Measurements from ENCODE around the gene RNF26.

The RNF26 gene

GRCh38 chr11:119300198-119300964, 33.9 kb upstream of the RNF26 start:
- FAIRE-seq (no peak), DNase-seq (ENCODE audit: insufficient read length, low spot score) (no peak)
- TF ChIP-seq SPI1 (IDR thresholded peaks at IDR 0.05; ENCODE audit: low read depth, low read length) (no peak), POLR2AphosphoS5 (IDR thresholded peaks at IDR 0.05; ENCODE audit: low read depth, low read length) (no peak), TAF1 (IDR thresholded peaks at IDR 0.05; ENCODE audit: low read depth, low read length) (no peak), PAX5 (IDR thresholded peaks at IDR 0.05; ENCODE audit: insufficient read depth, low read length, severe bottlenecking) (no peak), POU2F2 (IDR thresholded peaks at IDR 0.05; ENCODE audit: low read depth, low read length) (no peak), POLR2A (IDR thresholded peaks at IDR 0.05; ENCODE audit: low read depth, low read length) (no peak)

GRCh38 chr11:119303227-119303718, 31.1 kb upstream of the RNF26 start:
- FAIRE-seq (no peak), DNase-seq (ENCODE audit: insufficient read length, low spot score) (no peak)
- TF ChIP-seq POLR2A (IDR thresholded peaks at IDR 0.05; ENCODE audit: low read depth, low read length), result no peak
- no peak for TF ChIP-seq TAF1 (IDR thresholded peaks at IDR 0.05; ENCODE audit: low read depth, low read length)
- TF ChIP-seq POLR2AphosphoS5 (IDR thresholded peaks at IDR 0.05; ENCODE audit: low read depth, low read length), result no peak
- TF ChIP-seq POU2F2 (IDR thresholded peaks at IDR 0.05; ENCODE audit: low read depth, low read length), result no peak
- TF ChIP-seq SPI1 (IDR thresholded peaks at IDR 0.05; ENCODE audit: low read depth, low read length), result no peak
- TF ChIP-seq PAX5 (IDR thresholded peaks at IDR 0.05; ENCODE audit: insufficient read depth, low read length, severe bottlenecking), result no peak

- no peak for DNase-seq (ENCODE audit: insufficient read length, low spot score)
- no peak for FAIRE-seq
- TF ChIP-seq SPI1 (IDR thresholded peaks at IDR 0.05; ENCODE audit: low read depth, low read length) (no peak), TAF1 (IDR thresholded peaks at IDR 0.05; ENCODE audit: low read depth, low read length) (no peak), POLR2AphosphoS5 (IDR thresholded peaks at IDR 0.05; ENCODE audit: low read depth, low read length) (no peak), POLR2A (IDR thresholded peaks at IDR 0.05; ENCODE audit: low read depth, low read length) (no peak), PAX5 (IDR thresholded peaks at IDR 0.05; ENCODE audit: insufficient read depth, low read length, severe bottlenecking) (no peak)
Observed at GRCh38 chr11:119305556-119306372, 28.6 kb upstream of the RNF26 start.

GRCh38 chr11:119306373-119306890, 27.9 kb upstream of the RNF26 start:
- TF ChIP-seq POLR2A (IDR thresholded peaks at IDR 0.05; ENCODE audit: low read depth, low read length) (no peak), TAF1 (IDR thresholded peaks at IDR 0.05; ENCODE audit: low read depth, low read length) (no peak), PAX5 (IDR thresholded peaks at IDR 0.05; ENCODE audit: insufficient read depth, low read length, severe bottlenecking) (no peak), SPI1 (IDR thresholded peaks at IDR 0.05; ENCODE audit: low read depth, low read length) (no peak), POLR2AphosphoS5 (IDR thresholded peaks at IDR 0.05; ENCODE audit: low read depth, low read length) (no peak), POU2F2 (IDR thresholded peaks at IDR 0.05; ENCODE audit: low read depth, low read length) (no peak)
- FAIRE-seq, result no peak
- DNase-seq (ENCODE audit: insufficient read length, low spot score), result no peak

- FAIRE-seq (no peak), DNase-seq (ENCODE audit: insufficient read length, low spot score) (no peak)
- no peak for TF ChIP-seq POU2F2 (IDR thresholded peaks at IDR 0.05; ENCODE audit: low read depth, low read length)
- no peak for TF ChIP-seq PAX5 (IDR thresholded peaks at IDR 0.05; ENCODE audit: insufficient read depth, low read length, severe bottlenecking)
- TF ChIP-seq TAF1 (IDR thresholded peaks at IDR 0.05; ENCODE audit: low read depth, low read length), result no peak
- no peak for TF ChIP-seq POLR2AphosphoS5 (IDR thresholded peaks at IDR 0.05; ENCODE audit: low read depth, low read length)
- no peak for TF ChIP-seq POLR2A (IDR thresholded peaks at IDR 0.05; ENCODE audit: low read depth, low read length)
- TF ChIP-seq SPI1 (IDR thresholded peaks at IDR 0.05; ENCODE audit: low read depth, low read length), result no peak
Observed at GRCh38 chr11:119307219-119307618, 27.1 kb upstream of the RNF26 start.

GRCh38 chr11:119307974-119308373, 26.4 kb upstream of the RNF26 start:
- FAIRE-seq, result no peak
- TF ChIP-seq PAX5 (IDR thresholded peaks at IDR 0.05; ENCODE audit: insufficient read depth, low read length, severe bottlenecking), result no peak
- TF ChIP-seq TAF1 (IDR thresholded peaks at IDR 0.05; ENCODE audit: low read depth, low read length), result no peak
- no peak for TF ChIP-seq POLR2AphosphoS5 (IDR thresholded peaks at IDR 0.05; ENCODE audit: low read depth, low read length)
- TF ChIP-seq SPI1 (IDR thresholded peaks at IDR 0.05; ENCODE audit: low read depth, low read length), result no peak
- no peak for TF ChIP-seq POLR2A (IDR thresholded peaks at IDR 0.05; ENCODE audit: low read depth, low read length)
- no peak for TF ChIP-seq POU2F2 (IDR thresholded peaks at IDR 0.05; ENCODE audit: low read depth, low read length)
- DNase-seq (ENCODE audit: insufficient read length, low spot score), result no peak

- TF ChIP-seq TAF1 (IDR thresholded peaks at IDR 0.05; ENCODE audit: low read depth, low read length), result no peak
- no peak for TF ChIP-seq POLR2AphosphoS5 (IDR thresholded peaks at IDR 0.05; ENCODE audit: low read depth, low read length)
- TF ChIP-seq SPI1 (IDR thresholded peaks at IDR 0.05; ENCODE audit: low read depth, low read length), result no peak
- TF ChIP-seq POU2F2 (IDR thresholded peaks at IDR 0.05; ENCODE audit: low read depth, low read length), result no peak
- TF ChIP-seq POLR2A (IDR thresholded peaks at IDR 0.05; ENCODE audit: low read depth, low read length), result no peak
- TF ChIP-seq PAX5 (IDR thresholded peaks at IDR 0.05; ENCODE audit: insufficient read depth, low read length, severe bottlenecking), result no peak
- DNase-seq (ENCODE audit: insufficient read length, low spot score) (no peak), FAIRE-seq (no peak)
Observed at GRCh38 chr11:119309411-119309810, 24.9 kb upstream of the RNF26 start.

- no peak for TF ChIP-seq POLR2A (IDR thresholded peaks at IDR 0.05; ENCODE audit: low read depth, low read length)
- no peak for TF ChIP-seq POU2F2 (IDR thresholded peaks at IDR 0.05; ENCODE audit: low read depth, low read length)
- no peak for TF ChIP-seq SPI1 (IDR thresholded peaks at IDR 0.05; ENCODE audit: low read depth, low read length)
- TF ChIP-seq POLR2AphosphoS5 (IDR thresholded peaks at IDR 0.05; ENCODE audit: low read depth, low read length), result no peak
- no peak for TF ChIP-seq TAF1 (IDR thresholded peaks at IDR 0.05; ENCODE audit: low read depth, low read length)
- no peak for TF ChIP-seq PAX5 (IDR thresholded peaks at IDR 0.05; ENCODE audit: insufficient read depth, low read length, severe bottlenecking)
- no peak for FAIRE-seq
- no peak for DNase-seq (ENCODE audit: insufficient read length, low spot score)
Observed at GRCh38 chr11:119309953-119310681, 24.2 kb upstream of the RNF26 start.
